ENCODE measurements around the gene FBH1. TPM values are rescaled to one million over a fixed set of nuclear protein-coding genes. Genes with fewer than 3 reads are reported as not detected.

FBH1 gene
- total RNA-seq, 1 donor from 2014 or later = 54.5 TPM

DNA sequence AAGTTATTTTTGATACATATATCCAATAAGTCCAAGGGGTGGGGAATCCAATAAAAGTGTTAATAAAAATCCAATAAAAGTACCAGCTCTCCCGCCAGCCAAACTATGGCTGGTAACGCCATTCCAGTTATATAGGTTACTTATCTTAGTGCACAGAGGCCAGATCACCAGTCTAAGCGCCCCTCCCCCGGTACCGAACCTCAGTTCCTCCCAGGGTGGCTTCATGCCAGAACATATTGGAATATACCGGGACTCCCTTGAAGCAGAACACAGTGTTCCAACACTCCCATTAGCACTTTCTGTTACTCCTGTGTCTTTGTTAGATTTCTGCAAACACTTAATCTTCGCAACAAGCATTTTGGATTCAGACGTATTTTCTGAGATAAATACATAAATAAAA is 7.5 kb downstream of the FBH1 start:
- Histone ChIP-seq H3K4me3 (ENCODE audit: low read depth, low read length) (no peak overlapping the region), H3K27me3 (ENCODE audit: control insufficient read depth, insufficient read depth, low read length) (no peaks in the 10 kb centered on the region), H3K36me3 (ENCODE audit: control insufficient read depth, insufficient read depth, low read length) (peaks cover 7% of the 10 kb centered on the region)
- no peak for DNase-seq (ENCODE audit: low read depth)
- TF ChIP-seq CTCF (IDR thresholded peaks at IDR 0.05; ENCODE audit: insufficient read depth, low read length, severe bottlenecking) = no peak
- no peak for FAIRE-seq

DNA sequence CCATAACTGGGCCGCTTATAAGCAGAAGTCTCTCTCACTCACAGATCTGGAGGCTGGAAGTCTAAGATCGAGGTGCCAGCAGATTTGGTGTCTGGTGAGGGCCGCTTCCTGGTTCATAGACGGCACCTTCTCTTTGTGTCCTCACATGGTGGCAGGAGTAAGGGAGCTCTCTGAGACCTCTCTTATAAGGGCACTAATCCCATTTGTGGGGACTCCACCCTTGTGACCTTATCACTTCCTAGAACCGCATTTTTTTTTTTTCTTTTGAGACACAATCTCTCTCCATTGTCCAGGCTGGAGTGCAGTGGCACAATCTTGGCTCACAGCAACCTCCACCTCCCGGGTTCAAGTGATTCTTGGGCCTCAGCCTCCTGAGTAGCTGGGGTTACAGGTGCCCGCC is 8.1 kb downstream of the FBH1 start:
- no peak for DNase-seq (ENCODE audit: low read depth)
- no peak for FAIRE-seq
- no peak overlapping the region for H3K4me3 ChIP-seq (ENCODE audit: low read depth, low read length)
- H3K36me3 ChIP-seq (ENCODE audit: control insufficient read depth, insufficient read depth, low read length) = peaks cover 7% of the 10 kb centered on the region
- no peaks in the 10 kb centered on the region for H3K27me3 ChIP-seq (ENCODE audit: control insufficient read depth, insufficient read depth, low read length)
- no peak for TF ChIP-seq CTCF (IDR thresholded peaks at IDR 0.05; ENCODE audit: insufficient read depth, low read length, severe bottlenecking)

GRCh38 chr10:5900247-5900646 is 10.2 kb downstream of the FBH1 start:
- H3K36me3 ChIP-seq (ENCODE audit: control insufficient read depth, insufficient read depth, low read length) = peaks cover 6% of the 10 kb centered on the region
- no peak for TF ChIP-seq CTCF (IDR thresholded peaks at IDR 0.05; ENCODE audit: insufficient read depth, low read length, severe bottlenecking)
- no peak for FAIRE-seq
- no peak overlapping the region for H3K4me3 ChIP-seq (ENCODE audit: low read depth, low read length)
- no peak for DNase-seq (ENCODE audit: low read depth)
- no peaks in the 10 kb centered on the region for H3K27me3 ChIP-seq (ENCODE audit: control insufficient read depth, insufficient read depth, low read length)

GRCh38 chr10:5902511-5903274 is 12.7 kb downstream of the FBH1 start:
- Histone ChIP-seq H3K27me3 (ENCODE audit: control insufficient read depth, insufficient read depth, low read length) (no peaks in the 10 kb centered on the region), H3K4me3 (ENCODE audit: low read depth, low read length) (no peak overlapping the region), H3K36me3 (ENCODE audit: control insufficient read depth, insufficient read depth, low read length) (peaks cover 7% of the 10 kb centered on the region)
- no peak for TF ChIP-seq CTCF (IDR thresholded peaks at IDR 0.05; ENCODE audit: insufficient read depth, low read length, severe bottlenecking)
- FAIRE-seq = no peak
- DNase-seq (ENCODE audit: low read depth) = no peak

- FAIRE-seq (no peak), DNase-seq (ENCODE audit: low read depth) (no peak)
- Histone ChIP-seq H3K36me3 (ENCODE audit: control insufficient read depth, insufficient read depth, low read length) (peaks cover 7% of the 10 kb centered on the region), H3K4me3 (ENCODE audit: low read depth, low read length) (no peak overlapping the region), H3K27me3 (ENCODE audit: control insufficient read depth, insufficient read depth, low read length) (no peaks in the 10 kb centered on the region)
- no peak for TF ChIP-seq CTCF (IDR thresholded peaks at IDR 0.05; ENCODE audit: insufficient read depth, low read length, severe bottlenecking)
These were observed 13.5 kb downstream of the FBH1 start for GRCh38 chr10:5903563-5903962.

GRCh38 chr10:5904227-5904626 is 14.2 kb downstream of the FBH1 start:
- Histone ChIP-seq H3K4me3 (ENCODE audit: low read depth, low read length) (no peak overlapping the region), H3K27me3 (ENCODE audit: control insufficient read depth, insufficient read depth, low read length) (no peaks in the 10 kb centered on the region), H3K36me3 (ENCODE audit: control insufficient read depth, insufficient read depth, low read length) (peaks cover 10% of the 10 kb centered on the region)
- no peak for TF ChIP-seq CTCF (IDR thresholded peaks at IDR 0.05; ENCODE audit: insufficient read depth, low read length, severe bottlenecking)
- FAIRE-seq = no peak
- no peak for DNase-seq (ENCODE audit: low read depth)
